Stimulated activated CD8-positive, alpha-beta memory T cell treated with anti-CD3 and anti-CD28 coated beads, Interleukin-12 subunit alpha, Interleukin-12 subunit beta, amount 100 ng/mL, for 4 hours (primary cell): ENCODE measurements around the gene TTC28.

ENCODE experiments used
- DNase-seq: peaks from one replicate; pipeline ENCODE4 v3.0.0-alpha.2; 2020; ENCODE audit warnings: low read depth

Gene TTC28

DNA sequence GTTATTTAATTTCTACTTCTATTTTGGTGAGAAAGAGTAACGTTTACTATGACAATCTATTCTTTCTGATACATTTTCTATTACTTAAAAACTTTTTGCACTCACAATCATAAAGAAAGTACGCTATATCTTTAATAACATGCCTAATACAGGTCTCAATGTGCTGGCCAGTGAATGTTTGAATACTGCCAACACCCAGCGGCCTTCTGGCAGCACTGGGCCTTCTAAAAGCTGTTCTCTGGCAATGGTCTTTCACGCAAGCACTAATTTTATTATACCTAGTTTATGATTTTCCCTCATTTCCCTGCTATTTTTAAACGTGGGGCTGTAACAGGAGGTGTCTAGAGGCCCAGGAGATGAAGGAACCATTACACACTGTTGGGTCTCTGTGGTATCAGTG lies 410.8 kb downstream of the TTC28 start:
- no peak for DNase-seq

DNA sequence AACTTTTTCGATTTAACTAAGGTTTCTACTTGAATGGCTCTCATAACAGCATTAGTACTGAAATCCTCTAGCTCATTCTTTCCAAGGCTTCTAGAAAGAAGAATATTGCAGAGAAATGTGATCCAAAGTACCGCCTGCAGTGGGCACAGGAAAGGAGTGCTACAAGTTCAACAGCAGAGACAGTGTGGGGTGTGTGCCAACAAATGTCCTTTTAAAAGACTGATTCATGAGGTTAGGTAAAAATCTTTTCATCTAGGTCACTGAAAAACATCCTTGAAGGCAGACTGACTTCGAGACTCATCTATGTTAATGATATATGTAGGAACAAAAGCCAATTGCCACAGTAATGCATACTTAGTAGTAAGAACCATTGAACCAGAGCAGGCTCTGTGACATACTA lies 411.5 kb downstream of the TTC28 start:
- DNase-seq: no peak

DNA sequence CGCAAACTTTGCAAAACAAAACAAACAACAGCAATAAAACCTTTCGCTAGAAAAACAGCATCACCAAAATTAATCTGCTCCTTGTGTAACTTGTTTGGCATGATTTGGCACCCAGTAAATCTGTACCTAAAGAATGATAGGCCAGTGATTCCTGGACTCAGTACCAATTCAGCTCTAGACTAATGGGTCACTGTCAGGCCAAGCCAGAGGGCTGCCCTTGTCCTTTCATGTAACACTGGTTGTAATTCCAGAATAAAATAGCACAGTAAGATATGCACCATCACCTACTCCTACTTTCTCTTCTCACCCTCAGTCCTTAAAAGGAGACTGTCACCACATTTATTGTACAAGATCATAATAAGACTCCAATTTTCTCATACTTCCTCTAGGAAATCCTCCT lies 419.0 kb downstream of the TTC28 start:
- DNase-seq: no peak

DNA sequence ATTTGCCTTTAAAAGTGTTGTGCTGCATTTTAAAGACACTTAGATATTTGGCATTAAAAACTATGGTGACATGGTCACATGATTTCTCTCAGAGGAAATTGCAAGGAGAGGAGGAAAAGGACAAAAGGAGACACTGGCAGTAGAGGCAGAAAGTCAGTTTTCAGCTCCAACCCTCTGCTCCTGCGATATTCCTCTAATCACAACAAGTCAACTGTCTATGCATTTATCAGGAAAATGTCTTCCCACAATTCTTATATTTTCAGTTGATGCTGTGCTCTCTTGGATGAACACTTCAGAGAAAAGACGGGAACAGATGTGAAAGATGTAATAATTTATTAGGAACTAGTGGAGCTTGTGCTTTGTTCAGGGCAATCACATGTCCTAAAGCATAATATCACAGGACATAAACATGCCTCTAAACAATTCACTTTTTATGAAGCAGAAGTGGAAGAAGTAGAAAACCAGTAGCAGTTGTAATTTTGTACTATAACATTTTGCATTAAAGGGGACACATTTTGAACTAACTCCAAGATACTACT lies 419.8 kb downstream of the TTC28 start:
- no peak for DNase-seq

DNA sequence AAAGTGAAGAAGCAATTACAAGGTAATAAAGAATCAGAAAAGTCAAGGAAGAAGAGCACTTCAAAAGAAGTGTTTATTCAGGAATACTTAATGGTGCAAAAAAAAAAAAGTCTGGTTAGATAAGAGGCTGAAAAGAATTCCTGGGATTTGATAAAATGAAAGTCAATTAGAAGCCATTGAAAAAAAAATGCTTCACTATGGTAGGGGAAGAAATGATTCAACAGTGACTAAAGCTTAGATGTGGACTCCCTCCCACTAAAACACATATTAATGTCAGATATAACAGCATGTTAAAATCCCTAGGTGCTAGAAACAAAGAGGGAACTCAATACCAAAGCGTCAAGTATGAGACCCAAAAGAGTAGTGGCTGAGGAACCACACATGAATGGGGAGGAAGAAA lies 425.2 kb downstream of the TTC28 start:
- DNase-seq: no peak

DNA sequence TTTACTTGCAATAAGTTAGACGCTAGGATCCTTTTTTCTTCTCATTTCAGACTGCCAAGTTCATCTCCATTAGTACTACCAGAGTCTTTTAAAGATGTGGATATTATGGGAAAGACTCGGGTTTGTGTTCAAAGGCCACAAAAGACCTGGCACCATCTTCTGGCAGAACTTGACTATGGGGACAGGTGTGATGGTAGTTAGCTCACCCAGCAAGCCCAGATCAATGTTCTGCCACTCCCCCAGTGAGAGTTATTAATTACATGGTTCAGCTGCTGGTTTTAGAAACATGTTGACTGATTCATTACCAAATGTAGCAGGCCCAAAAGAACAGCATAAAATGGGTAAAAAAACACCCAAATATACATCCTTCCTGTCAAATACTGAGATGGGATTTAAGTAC lies 427.1 kb downstream of the TTC28 start:
- no peak for DNase-seq

DNA sequence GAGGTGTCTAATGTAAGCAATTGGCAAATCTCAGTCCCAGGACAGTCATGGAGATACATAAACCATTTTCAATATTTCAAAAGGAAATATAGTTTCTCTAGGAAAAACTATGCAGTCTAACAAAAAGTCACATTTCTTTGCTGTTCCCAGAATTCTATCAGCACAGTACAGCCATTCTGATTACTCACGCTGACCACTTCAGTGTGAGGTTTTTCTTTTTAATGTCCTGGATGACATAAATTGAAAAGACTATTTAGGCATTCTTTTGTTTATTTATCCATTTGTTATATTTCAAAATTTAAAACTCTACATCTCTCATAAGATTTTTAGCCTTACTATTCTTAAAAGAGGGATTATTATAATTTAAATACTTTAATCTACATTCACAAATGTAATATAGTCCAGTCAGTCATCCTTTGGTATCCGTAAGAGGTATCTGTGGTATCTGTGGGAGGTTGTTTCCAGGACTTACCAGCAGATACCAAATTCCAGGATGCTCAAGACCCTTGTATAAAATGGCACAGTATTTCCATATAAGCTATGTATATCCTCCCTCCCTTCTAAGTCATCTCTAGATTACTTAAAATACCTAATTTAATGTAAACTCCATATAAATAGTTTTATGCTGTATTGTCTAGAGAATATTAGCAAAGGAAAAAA lies 429.5 kb downstream of the TTC28 start:
- no peak for DNase-seq

DNA sequence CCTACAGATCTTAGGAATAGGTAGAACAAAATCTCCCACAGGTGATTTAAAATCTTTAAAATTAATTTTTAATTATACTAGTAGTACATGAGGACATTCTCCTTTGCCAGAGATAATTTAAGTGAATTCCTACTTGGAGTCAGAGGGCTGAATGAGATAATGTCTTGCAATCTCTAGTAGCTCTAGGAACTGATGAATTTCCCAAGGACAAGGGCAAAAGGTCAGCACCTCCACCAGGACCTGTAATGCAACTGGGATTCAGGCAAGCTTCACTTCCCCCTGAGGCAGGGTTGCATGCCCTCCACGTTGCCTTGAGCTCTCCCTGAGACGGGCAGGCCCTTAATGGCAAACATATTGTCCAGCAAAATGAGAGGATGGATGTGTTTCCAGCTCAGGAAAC lies 430.2 kb downstream of the TTC28 start:
- DNase-seq: no peak

DNA sequence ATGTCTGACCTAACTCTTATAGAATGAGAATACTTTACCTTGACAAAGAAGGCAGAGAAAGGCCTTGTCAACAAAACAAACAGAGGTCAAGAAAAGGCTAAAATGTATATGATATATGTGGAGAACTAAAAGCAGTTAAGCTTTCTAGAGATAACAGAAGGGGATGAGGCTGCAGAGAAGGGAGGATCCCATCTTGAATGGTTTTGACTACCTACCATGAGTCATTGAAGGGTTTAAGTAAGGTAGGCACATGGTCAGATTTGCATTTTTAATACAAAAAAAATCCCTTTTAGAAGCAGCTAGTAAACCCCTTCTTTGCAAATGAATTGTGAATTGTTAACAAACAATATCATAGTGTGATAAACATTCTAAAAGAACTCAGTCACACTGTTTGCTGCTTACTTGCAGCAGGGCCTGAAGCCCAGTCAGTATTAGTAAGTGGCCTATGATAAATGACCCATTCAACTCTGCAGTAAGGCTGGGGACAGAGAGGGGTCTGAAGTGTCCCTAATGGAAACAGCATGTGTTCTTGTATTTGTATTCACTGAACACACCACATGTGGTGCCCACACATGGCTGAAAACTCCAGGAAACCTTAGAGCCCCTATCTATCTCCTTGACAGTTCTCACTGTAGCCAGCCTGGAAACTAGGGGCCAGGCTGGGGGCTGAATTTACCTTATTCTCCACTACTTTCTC lies 431.8 kb downstream of the TTC28 start:
- no peak for DNase-seq

DNA sequence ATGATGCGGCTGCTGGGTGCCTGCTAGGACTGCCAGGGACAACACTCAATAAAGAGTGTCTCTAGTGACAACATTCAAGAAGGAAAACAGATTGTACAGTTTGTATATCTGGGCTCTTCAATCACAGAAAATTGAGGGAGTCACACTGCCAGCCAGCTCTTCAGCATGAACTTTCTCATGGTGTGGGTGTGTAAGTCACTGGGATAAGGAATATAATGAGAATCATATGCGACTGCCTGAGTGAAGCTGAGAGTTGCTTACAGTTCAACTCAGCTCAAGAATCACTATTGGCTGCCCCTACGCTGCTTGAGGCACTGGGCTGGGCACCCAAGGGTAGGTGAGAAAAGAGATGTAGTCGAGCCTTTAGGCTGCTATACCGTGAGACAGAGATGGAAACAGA lies 432.5 kb downstream of the TTC28 start:
- DNase-seq: no peak

DNA sequence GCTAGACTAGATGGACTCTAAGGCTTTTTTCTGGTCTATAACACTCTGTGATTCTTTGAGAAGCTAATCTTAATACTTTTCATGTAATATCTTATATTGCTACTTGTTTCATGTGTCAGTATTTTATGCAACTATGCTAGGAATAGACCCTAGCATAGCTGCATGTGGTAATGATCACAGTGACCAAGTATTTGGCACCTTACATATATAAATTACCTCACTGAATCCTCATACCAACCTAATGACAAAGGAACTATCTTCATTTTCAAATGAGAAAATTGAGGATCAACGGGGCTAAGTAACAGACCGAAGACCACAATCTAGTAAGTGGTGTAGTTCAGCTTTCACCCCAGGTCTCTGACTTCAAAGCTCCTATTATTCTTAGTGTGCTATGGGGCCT lies 433.2 kb downstream of the TTC28 start:
- no peak for DNase-seq

DNA sequence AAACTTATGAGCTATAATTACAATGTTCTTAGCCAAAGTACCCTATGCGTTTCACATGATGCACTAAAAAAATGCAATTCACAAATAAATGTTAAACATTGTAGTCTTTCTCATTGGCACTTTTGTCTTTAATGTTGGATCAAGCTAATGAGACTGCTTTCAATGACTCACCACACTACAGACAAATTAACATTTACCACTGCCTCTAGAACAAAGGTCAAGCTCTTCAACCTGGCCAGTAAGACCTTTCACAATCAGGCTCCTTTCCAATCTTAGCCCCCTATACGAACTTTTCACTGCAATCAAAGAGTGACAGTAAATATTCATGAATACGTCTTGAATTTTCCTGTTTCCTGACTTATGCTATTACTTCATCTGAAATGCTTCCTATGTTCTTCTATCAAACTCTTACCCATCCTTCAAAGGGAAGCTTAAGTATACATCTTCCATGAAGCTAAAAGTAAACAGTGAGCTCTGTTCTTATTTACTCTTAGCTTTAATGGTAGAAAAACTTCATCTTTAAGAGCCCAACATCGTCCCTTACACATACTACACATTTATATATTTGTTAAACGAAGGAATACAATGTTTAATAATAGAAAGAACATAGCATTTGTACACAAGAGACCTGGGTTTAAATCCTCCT lies 433.9 kb downstream of the TTC28 start:
- no peak for DNase-seq

DNA sequence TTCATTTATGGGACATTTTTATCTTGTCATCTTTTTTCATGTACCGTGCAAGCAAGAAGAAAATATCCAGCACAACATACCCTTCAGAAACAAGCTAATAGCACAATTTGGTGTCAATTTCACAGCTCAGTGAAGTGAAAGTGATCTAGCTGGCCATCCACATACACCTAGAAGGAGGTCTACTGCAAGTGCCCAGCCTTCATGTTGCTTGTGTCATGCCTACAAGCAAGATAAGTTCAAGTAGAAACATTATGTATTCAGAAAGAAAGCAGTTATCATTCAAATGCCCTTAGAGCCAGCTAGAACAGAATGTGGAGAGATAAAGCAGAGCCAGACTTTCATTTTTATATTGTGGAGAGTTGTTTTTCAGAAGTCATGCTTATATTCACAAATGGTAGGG lies 434.9 kb downstream of the TTC28 start:
- no peak for DNase-seq

DNA sequence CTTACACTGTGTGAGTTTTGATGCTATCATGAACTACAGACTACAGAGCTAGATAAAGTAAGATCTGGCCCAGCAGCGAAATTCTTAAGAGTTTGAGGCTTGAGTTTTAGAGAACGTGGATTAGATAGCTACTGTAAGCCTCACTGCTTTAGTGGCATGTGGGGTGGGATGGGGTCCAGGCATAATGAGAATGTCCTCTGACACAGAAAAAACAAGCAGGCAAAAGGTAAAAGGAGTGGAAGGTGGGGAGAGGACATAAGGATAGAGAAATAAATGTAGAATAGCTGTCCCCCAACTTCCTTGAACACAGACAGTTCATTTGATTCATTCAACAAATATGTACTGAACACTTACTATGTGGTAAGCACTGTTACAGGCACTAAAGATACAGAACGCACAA lies 436.1 kb downstream of the TTC28 start:
- DNase-seq: no peak

DNA sequence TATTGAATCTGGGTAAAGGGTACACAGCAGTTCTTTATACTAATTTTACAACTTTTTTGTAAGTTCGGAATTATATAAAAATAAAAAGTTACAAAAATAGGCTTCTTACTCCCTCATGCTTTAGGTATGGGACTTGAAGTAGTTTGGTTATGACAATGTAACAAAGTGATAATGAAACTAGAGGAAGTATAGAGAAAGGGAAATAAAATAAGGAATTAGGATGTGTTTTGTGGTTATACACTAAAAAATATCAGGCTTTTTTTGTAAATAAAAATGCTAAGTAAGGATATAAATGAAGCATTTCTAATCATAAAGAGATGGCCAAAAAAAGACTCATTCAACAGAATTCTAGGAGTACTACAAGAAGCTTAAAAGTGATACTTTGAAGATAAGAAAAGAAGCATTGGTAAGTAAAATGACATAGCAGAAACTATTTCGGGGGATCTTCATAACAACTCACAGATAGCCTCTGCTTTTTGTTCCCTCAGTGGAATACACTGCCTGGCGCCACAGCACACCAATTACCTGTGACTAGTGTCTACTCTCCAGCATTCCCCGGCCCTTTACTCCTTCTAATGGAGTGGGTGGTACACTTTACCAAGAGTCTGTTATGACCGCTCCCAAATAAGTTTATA lies 437.9 kb downstream of the TTC28 start:
- DNase-seq: no peak

DNA sequence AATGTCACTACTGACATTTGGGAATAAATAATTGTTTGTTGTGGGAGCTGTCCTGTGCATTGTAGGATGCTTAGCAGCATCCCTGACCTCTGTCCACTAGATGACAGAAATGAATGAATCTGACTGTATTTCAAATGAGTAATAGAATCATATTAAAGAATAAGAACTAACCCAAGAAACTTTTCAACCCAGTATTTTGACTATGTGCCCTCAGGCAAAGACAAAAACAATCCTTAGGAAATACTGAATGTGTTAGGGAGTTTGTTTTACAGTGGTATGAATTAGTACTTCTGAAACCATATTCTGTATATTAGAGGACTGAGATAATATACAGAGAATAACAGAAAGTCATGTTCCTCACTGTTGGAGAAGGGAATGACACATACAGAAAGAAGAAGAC lies 439.7 kb downstream of the TTC28 start:
- DNase-seq: no peak

DNA sequence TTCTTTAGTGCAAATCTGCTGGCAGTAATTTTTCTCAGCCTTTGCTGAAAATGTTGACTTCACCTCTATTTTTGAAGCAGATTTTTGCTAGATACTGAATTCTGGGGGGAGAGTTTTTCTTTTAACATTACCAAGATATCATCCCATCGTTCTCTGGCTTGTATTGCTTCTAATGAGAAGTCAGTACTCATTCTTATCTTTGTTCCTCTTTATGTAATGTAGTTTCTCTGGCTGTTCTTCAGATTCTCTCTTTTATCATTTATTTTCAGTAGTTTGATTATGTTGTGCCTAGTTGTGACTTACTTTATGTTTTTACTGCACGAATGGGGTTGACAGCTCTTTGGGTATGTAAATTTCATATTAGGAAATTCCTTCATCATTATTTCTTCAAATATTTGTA lies 441.9 kb downstream of the TTC28 start:
- no peak for DNase-seq

DNA sequence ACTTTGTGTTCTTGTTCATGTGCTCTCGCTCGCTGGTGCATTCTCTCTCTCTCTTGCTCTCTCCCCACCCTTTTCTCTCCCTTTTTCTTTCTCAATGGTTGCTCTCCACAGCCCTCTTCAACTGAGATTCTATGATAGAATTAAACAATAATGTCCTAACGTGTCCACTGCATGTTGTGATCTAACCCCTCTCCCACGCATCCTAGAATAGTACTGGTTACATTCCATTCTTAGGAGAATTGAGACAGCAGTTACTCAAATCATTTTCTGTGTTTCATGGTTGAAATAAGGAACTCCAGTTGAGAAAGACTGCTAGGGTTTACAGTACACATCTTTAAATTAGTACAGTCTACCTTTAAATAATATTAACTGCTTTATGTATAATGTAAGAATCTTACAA lies 442.5 kb downstream of the TTC28 start:
- DNase-seq: no peak

DNA sequence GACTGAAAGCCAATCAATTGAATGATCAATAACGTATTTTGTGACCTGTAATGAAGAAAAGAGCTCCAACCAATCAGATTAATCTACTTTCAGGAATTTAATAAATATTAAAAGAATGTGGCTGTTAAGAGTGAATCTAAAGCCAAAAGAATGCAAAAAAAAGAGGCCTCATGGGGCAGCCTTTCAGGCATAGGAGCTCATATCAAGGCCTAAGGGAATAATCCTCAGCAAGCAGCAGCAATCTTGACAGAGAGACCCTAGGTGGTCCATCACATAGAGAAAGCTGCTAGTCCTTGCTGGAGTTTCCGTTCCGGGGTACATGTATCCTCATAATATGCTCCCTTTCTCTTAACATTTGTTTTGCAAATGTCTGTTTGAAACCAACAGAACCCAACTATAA lies 447.4 kb downstream of the TTC28 start:
- DNase-seq: no peak

DNA sequence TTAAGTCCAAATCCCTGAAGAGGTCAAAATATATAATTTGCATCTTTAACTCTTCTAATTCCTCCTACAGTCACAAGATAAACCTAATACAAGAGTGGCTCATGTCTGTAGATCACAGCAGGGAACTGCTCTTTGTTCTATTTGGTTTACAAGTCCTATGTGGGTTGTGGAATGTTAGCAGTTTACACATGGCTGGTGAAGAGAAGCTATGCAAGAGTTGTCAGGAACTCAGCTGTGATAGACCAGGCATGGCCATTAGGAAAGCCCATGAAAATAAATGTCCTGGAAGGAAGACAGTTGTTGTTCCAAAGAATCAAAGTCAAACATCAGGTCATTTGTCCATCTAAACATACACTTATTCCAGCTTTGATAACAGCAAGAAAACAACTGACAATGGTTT lies 448.2 kb downstream of the TTC28 start:
- DNase-seq: no peak

DNA sequence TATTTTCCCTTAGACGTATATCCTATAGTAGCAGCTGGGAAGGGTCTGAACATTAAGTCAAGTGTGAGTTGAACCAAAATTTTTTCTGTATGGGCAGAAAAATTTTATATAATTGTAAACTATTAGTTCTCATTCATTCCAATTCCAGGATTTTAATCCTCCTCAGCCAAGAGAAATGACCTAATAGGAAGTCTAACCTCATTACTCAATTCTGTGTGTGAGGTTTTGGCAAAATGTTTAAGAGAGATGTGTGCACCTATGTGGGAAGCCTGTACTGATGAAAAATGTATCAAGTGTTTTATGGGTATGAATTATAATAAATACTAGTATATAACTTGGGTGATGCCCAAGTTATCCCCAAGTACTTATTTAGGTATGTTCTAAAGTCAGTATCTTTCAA lies 449.0 kb downstream of the TTC28 start:
- no peak for DNase-seq

DNA sequence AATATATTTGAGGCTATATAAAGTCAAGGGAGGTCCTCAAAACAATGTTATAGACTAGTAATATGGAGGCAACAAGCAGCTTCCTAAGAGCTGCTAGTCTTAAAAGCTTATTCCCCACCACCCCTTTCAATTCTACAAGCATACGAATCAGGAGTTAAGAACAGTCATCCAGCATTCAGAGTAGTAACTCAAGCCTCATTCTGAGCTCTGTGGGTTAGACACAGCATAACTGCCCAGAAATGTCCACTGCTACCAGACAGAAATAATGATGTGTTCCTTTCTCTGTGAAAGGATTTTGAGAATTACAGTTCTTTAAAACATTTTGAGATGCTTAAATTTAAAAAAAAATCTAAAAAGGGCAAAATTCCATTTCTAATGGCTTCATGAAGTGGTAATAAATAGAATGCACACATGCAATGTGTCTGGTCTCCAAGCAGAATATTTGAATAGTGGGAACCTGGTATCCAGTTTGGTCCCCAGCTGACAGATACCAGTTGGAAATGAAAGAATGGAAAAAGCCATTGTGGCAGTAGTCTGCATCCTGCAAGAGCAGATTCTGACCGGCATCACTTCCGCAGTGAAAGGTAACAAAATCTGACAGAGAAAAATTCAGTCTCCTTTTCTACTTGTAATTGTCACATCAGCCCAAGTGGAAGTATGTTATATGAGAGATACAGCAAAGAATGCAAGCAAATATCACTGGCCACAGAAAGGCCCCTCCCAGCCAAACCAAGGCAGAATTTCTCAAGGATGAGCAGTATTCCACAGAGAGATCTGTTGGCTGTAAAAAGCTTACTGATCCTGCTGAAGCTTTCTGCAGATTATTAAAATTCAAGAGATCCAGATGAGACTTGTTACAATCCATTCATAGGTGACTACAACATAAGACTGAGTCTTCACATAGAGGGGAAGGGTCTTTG lies 449.8 kb downstream of the TTC28 start:
- no peak for DNase-seq
